ENCODE results near the gene RCSD1.

The RCSD1 gene

DNA sequence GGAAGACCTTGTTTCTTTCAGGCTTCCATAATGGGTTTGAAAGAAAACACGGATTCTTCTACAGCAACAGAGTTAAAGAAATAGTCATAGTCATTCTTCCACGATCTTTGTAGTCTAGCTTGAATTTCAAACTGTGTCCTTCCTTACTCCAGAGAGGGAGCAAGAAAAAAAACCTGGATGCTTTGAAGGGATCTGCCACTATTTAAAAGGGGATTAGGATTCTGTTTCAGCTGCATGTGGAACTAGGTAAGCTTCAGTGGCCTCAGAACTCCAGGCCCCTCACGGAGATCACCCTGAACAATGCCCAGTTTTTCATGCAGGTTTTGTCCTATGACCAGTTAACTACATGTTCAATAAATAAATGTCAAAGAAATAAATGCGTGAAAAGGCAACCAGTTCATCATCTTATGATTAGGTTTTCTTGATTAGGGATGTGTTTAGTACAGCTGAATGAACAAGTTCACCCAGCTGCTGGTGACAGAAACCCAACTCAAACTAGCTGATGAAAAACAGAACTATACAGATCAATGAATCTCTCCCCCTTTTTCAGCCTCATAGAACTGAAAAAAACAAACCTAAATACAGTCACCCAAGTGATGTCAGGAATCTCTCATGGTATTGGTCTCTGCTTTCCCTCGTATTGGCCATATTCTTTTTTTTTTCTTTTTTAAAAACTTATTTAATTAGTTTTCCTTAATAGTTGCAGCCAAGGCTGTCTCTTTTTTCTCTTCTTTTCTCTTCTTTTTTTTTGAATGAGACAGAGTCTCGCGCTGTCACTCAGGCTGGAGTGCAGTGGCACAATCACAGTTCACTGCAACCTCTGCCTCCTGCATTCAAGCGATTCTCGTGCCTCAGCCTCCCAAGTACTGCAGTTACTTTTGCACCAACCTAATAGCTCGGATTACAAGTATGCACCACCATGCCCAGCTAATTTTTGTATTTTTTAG is 77.2 kb downstream of the RCSD1 start:
- Histone ChIP-seq H3K36me3 (peaks cover 43 to 59% (median 50%) of the 10 kb centered on the region in 11 experiments), H4K20me1 (peaks cover 70 to 99% (median 83%) of the 10 kb centered on the region in 11 experiments), H3K4me3 (no peak overlapping the region), H3K27ac (no peak overlapping the region), H3K27me3 (peaks cover 28 to 72% (median 44%) of the 10 kb centered on the region in 11 experiments), H3K4me1 (peaks cover 19 to 67% (median 29%) of the 10 kb centered on the region in 10 experiments), H3K9me3 (replicated peaks in 1 of 11) (no peaks in the 10 kb centered on the region), H3K9ac (no peak overlapping the region), H3K4me2 (peak overlapping the region in 8 of 11 experiments; percentile 19 to 75 (median 58); a peak in 11 of 22 replicates)
- no peak for TF ChIP-seq Cebpa-rat (IDR thresholded peaks at IDR 0.05)

DNA sequence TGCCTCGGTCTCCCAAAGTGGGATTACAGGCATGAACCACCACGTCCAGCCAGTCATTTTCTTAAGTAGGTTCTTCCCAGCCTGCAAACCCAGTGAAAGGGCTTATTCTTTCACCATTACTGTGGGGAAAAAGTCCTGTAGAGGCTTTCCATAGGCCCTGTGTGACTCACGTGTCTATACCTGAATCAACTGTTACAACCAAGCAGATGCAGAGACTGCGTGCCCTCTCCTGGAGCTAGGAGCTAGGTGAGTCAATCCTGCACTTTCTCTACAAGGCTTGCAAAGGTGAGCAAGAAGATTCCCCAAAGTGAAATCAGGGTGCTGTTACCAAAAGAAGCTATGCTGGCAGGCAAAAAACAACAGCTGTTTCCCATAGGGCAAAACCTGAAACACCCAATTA is 77.9 kb downstream of the RCSD1 start:
- Histone ChIP-seq H3K4me1 (peaks cover 19 to 68% (median 29%) of the 10 kb centered on the region in 10 experiments), H4K20me1 (peaks cover 62 to 98% (median 75%) of the 10 kb centered on the region in 11 experiments), H3K36me3 (peaks cover 36 to 52% (median 43%) of the 10 kb centered on the region in 11 experiments), H3K4me3 (no peak overlapping the region), H3K27me3 (peaks cover 35 to 77% (median 51%) of the 10 kb centered on the region in 11 experiments), H3K9me3 (replicated peaks in 1 of 11) (no peaks in the 10 kb centered on the region), H3K27ac (no peak overlapping the region), H3K9ac (no peak overlapping the region), H3K4me2 (peak overlapping the region in 9 of 11 experiments; percentile 7 to 75 (median 52); a peak in 14 of 22 replicates)
- TF ChIP-seq Cebpa-rat (IDR thresholded peaks at IDR 0.05) = no peak

DNA sequence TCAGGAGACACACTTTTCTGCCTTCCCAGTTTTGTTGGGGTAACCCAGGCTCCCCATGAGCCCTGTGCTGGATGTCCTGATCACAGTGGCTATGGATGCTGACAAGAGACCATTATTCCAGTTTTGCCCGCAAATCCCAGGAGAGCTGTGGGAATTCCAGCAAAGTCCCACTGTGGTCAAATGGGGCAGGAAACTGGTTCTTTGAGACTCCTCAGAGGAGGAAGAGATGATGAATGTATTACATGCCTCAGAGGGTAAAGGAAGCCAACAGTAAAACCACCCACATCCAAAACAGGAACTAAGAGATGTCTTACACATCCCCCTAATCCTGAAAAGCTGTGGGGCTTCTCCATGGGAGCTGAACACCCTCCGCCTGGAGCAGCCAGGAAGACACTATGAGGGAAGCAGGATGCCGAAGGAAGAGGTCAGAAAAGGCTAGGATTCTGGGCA is 78.9 kb downstream of the RCSD1 start:
- Histone ChIP-seq H3K4me2 (peak overlapping the region; percentile 27 to 75 (median 52)), H3K36me3 (peaks cover 26 to 42% (median 32%) of the 10 kb centered on the region in 11 experiments), H3K9ac (no peak overlapping the region), H3K4me3 (no peak overlapping the region), H4K20me1 (peaks cover 52 to 98% (median 71%) of the 10 kb centered on the region in 11 experiments), H3K9me3 (replicated peaks in 1 of 11) (no peaks in the 10 kb centered on the region), H3K4me1 (peaks cover 28 to 68% (median 32%) of the 10 kb centered on the region in 10 experiments), H3K27me3 (peaks cover 46 to 77% (median 57%) of the 10 kb centered on the region in 11 experiments), H3K27ac (0 out of 22 replicates have a peak overlapping the region, but pooled peaks of 1 of the 11 experiments have one; percentile 16)
- TF ChIP-seq Cebpa-rat (IDR thresholded peaks at IDR 0.05) = no peak

DNA sequence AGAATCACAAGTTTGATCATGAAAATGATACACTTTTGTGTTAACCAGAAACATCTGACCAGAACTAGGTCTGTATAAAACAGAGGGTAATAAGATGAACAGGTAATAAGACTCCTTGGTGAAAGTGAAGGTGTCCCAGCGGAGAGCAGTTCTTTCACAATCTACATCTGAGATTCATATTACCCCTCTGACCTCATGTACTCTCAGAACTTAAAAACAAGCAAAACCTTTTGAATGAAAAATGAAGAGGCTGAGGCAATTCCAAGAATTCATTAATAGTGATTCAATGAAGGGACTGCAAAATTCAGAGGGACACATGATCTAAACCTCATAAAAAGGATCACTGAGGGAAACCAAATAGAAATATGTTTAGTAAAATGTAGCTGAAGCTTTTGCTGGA is 80.8 kb downstream of the RCSD1 start:
- no peak overlapping the region for H3K4me3 ChIP-seq
- TF ChIP-seq Cebpa-rat (IDR thresholded peaks at IDR 0.05) = no peak
- H3K36me3 ChIP-seq = peaks cover 7 to 23% (median 14%) of the 10 kb centered on the region in 11 experiments; a peak in 20 of 22 replicates
- H4K20me1 ChIP-seq = peaks cover 34 to 79% (median 53%) of the 10 kb centered on the region in 11 experiments; a peak in 21 of 22 replicates
- H3K4me1 ChIP-seq = peaks cover 29 to 51% (median 34%) of the 10 kb centered on the region in 10 experiments
- no peak overlapping the region for H3K9ac ChIP-seq
- H3K4me2 ChIP-seq = no peak overlapping the region
- no peak overlapping the region for H3K27ac ChIP-seq
- H3K27me3 ChIP-seq = peaks cover 48 to 66% (median 58%) of the 10 kb centered on the region in 11 experiments
- no peaks in the 10 kb centered on the region for H3K9me3 ChIP-seq (replicated peaks in 1 of 11)

DNA sequence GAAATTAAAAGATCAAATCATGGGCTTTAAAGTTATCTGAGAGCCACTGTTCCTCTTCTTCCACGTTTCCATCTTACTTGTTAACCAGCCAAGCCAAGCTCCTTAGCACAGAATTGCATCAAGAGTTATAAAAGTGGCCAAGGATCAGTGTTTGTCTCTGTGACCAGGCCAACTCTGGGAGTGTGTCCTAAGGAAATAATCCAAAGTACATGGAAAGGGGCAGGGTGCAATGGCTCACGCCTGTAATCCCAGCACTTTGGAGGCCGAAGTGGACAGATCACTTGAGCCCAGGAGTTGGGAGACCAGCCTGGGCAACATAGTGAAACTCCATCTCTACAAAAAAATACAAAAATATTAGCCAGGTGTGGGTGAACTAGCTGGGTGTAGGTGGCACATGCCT is 81.8 kb downstream of the RCSD1 start:
- TF ChIP-seq Cebpa-rat (IDR thresholded peaks at IDR 0.05) = no peak
- peaks cover 0 to 13% (median 4%) of the 10 kb centered on the region in 11 experiments; a peak in 15 of 22 replicates for H3K36me3 ChIP-seq

DNA sequence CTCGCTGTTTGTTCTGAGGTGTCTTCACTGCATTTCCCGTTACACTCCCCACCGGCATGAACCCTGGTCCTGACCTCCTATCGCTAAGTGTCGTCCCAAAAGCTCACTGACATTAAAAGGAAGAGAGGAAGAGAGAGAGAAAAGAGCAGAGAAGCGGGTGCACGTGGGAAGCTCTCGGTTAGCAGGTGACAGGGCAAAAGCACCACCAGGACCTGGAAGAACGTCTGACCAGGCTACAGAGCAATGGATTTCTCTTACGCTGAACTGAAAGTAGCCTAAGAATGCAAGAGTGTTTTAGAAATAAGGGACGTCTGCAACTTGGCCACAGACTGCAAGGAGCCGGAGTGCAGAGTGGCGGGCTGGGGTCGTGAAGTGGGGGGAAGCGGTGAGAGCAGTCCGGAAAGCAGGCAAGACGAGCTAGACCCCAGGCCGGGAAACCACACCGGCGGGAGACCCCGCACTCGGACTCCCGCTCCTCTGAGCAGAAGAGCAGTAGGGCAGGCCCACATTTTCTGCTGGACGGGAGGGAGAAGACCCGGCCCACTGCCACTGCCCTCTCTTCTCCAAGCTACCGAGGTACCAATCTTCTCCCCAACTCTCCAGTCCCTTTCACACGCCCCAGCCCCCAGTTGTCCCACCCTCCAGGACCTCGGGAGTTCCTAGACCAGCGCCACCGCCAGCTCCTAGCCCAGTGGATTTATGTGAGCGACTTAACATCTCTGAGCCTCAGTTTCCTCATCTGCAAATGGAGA is 83.5 kb downstream of the RCSD1 start:
- Histone ChIP-seq H3K27me3 (peaks cover 48 to 71% (median 55%) of the 10 kb centered on the region in 11 experiments), H3K27ac (peak overlapping the region in 2 of 11 experiments; percentile 75 to 83; a peak in 3 of 22 replicates), H3K9me3 (replicated peaks in 1 of 11) (no peaks in the 10 kb centered on the region), H3K9ac (peak overlapping the region; percentile 72 to 89 (median 83); a peak in 21 of 22 replicates), H3K4me2 (peak overlapping the region; percentile 79 to 99 (median 94)), H4K20me1 (peaks cover 7 to 53% (median 26%) of the 10 kb centered on the region in 11 experiments; a peak in 20 of 22 replicates), H3K4me3 (peak overlapping the region; percentile 66 to 83 (median 74)), H3K36me3 (no peaks in the 10 kb centered on the region), H3K4me1 (peaks cover 16 to 39% (median 31%) of the 10 kb centered on the region in 10 experiments)
- TF ChIP-seq Cebpa-rat (IDR thresholded peaks at IDR 0.05) = no peak

More for the DNA sequence above, 81.8 kb downstream of the RCSD1 start:
- H3K9me3 ChIP-seq (replicated peaks in 1 of 11) = no peaks in the 10 kb centered on the region
- H3K4me1 ChIP-seq = peaks cover 24 to 44% (median 36%) of the 10 kb centered on the region in 10 experiments
- H3K27ac ChIP-seq = no peak overlapping the region
- H3K4me3 ChIP-seq = no peak overlapping the region
- H3K27me3 ChIP-seq = peaks cover 48 to 68% (median 58%) of the 10 kb centered on the region in 11 experiments
- H4K20me1 ChIP-seq = peaks cover 24 to 70% (median 43%) of the 10 kb centered on the region in 11 experiments; a peak in 21 of 22 replicates
- H3K9ac ChIP-seq = no peak overlapping the region
- no peak overlapping the region for H3K4me2 ChIP-seq

DNA sequence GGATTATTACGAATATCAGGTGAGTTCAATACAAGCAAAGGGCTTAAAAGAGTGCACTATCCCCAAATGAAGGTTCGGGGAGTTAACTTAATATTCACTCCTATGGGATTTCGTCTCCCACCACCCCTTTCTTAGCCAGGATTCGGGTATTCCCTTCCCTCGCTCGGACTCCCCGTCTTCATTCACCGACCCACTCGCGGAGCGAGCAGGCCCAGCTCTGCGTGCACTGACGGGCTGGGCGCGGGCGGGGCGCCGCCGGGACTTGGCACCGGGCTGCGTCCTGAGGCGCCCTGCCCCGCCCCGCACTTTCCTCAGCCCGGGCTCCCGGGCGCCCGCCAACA is 84.0 kb downstream of the RCSD1 start:
- Histone ChIP-seq H3K36me3 (no peaks in the 10 kb centered on the region), H3K27me3 (peaks cover 48 to 70% (median 54%) of the 10 kb centered on the region in 11 experiments), H3K4me2 (peak overlapping the region; percentile 79 to 99 (median 94)), H4K20me1 (peaks cover 1 to 47% (median 20%) of the 10 kb centered on the region in 11 experiments; a peak in 19 of 22 replicates), H3K27ac (peak overlapping the region; percentile 42 to 86 (median 80); a peak in 21 of 22 replicates), H3K4me1 (peaks cover 16 to 39% (median 31%) of the 10 kb centered on the region in 10 experiments), H3K4me3 (peak overlapping the region; percentile 66 to 83 (median 74)), H3K9me3 (replicated peaks in 1 of 11) (no peaks in the 10 kb centered on the region), H3K9ac (peak overlapping the region; percentile 72 to 89 (median 83))
- no peak for TF ChIP-seq Cebpa-rat (IDR thresholded peaks at IDR 0.05)

DNA sequence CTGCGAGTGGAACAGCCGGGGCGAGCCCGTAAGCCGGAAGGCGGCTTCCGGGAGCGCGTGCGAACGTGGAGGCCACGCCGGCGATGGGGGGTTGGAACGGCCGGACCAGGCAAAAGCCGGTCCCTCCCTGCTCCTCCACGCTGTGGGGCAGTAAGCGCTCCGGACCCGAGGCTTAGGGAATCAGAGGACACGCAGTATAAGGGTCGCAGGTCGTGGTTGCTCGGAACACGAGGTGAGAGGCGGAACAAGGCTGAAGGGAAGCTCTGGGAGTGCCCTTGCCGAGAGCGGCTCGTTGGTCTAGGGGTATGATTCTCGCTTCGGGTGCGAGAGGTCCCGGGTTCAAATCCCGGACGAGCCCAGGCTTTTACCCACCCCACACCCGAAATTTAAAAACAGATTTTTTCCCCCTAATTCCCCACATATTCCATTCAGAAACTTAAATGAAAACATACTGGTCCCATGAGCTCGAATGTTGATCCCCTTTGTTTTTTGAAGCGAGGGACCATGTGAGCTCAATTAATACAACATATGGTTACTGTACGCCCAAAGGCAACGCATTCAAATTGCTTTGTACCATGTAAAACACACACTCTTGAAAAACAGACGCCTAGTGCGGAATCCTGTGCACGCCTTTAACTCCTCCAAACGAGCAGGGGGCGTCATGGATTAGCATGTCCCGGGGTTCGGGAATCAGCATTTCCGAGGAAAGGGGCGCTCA is 84.6 kb downstream of the RCSD1 start:
- Histone ChIP-seq H3K27ac (peak overlapping the region; percentile 42 to 86 (median 80); a peak in 21 of 22 replicates), H3K9ac (peak overlapping the region; percentile 72 to 89 (median 83)), H3K27me3 (peaks cover 45 to 65% (median 49%) of the 10 kb centered on the region in 11 experiments), H3K4me2 (peak overlapping the region; percentile 79 to 99 (median 94)), H3K4me3 (peak overlapping the region; percentile 66 to 83 (median 74)), H3K4me1 (peaks cover 17 to 39% (median 32%) of the 10 kb centered on the region in 10 experiments), H3K9me3 (replicated peaks in 1 of 11) (no peaks in the 10 kb centered on the region), H4K20me1 (peaks cover 0 to 42% (median 15%) of the 10 kb centered on the region in 11 experiments; a peak in 14 of 22 replicates), H3K36me3 (no peaks in the 10 kb centered on the region)
- no peak for TF ChIP-seq Cebpa-rat (IDR thresholded peaks at IDR 0.05)
